Sciatic nerve (tissue), 2 donors: Measurements from ENCODE around the gene PHETA2. TPM values are rescaled to one million over a fixed set of nuclear protein-coding genes. Genes with fewer than 3 reads are reported as not detected.
"Not testable (repeated sequence)": the region's sequence is repeated elsewhere in the genome, so short reads cannot be mapped to it uniquely, and the experiment has no call there.

Experiments used
- ATAC-seq: fragments of 200-7000 bp; cut with Tn5 transposase; one replicate; pipeline ENCODE4 v1.9.1; 2020; ENCODE audit warnings: mild to moderate bottlenecking, moderate library complexity
- DNase-seq: peaks from one replicate; pipeline ENCODE4 v3.0.0-alpha.2; 2020; ENCODE audit warnings: low spot score
- intact Hi-C: fragments of 100-400 bp; cut with DNase I; formaldehyde crosslinking; loops from one replicate; pipeline ENCODE4 v1.14.2; 2022
- total RNA-seq: library from RNA; stranded (reverse); fragmentation: NEBNext Ultra II Directional; extraction: Animal tissue kit (Norgen Biotek cat#: 25700); gene quantifications from one replicate; pipeline ENCODE4 v1.2.1, GENCODE V29; 2021
- donor health status: DM: no; HTN: no; CAD: no.
- donor health status: DM: no; HTN: no; CAD: no.

PHETA2 gene
- total RNA-seq, 1 donor from 2014 or later = 12.8 TPM

DNA sequence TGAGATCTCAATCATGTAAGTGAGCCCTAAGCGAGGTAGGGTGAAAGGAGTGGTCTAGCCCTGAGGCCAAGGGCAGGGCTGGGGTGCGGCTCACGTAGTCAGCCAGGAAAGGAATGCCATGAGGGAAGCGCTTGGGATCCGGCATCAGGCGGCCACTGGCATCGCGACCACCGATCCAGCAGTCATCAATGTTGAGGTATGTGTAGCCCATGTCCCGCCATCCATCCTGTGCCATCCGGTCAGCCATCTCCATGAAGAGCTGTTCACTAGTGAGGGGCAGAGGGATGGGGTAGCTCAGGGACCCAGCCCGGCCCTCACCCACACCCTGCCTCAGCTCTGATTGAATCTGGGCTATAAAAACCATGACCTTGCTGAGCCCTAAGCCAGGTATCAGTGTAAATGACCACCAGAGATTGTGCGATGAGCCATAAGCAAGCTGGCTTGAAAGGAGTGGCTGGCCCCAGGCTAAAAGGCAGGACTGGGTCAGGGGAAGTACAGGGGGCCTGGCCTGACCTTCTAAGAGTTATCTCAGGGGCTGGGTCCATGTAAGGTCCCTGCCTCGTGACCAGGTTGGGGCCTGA is 6.3 kb upstream of the PHETA2 start:
- ATAC-seq (no peak), DNase-seq (peak; percentile 54)
- intact Hi-C loops = loop anchor here (10.0 kb wide), 1 partner anchor 93 kb away; no protein-coding TSS in a partner anchor

DNA sequence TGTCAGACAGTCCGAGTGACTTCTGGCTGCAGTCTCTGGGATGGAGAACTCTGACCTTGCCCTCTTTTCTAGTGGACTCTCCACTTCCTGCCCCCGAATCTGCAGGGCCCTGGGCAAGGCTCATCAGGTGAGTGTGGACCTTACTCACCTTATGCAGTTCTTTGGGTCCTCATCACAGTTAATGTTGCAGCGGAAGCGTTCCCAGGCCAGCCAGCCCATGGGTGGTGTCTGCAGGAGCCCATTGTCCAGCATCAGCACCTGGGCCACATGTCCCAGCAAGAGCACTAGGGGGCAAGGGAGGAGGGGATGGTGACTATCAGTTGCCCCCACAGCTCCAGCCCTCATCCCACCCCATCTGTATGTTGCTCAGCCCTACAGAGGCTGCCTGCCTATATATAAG is 5.8 kb upstream of the PHETA2 start:
- ATAC-seq (no peak), DNase-seq (peak; percentile 50)
- intact Hi-C loops = loop anchor here (10.0 kb wide), 1 partner anchor 93 kb away; no protein-coding TSS in a partner anchor

DNA sequence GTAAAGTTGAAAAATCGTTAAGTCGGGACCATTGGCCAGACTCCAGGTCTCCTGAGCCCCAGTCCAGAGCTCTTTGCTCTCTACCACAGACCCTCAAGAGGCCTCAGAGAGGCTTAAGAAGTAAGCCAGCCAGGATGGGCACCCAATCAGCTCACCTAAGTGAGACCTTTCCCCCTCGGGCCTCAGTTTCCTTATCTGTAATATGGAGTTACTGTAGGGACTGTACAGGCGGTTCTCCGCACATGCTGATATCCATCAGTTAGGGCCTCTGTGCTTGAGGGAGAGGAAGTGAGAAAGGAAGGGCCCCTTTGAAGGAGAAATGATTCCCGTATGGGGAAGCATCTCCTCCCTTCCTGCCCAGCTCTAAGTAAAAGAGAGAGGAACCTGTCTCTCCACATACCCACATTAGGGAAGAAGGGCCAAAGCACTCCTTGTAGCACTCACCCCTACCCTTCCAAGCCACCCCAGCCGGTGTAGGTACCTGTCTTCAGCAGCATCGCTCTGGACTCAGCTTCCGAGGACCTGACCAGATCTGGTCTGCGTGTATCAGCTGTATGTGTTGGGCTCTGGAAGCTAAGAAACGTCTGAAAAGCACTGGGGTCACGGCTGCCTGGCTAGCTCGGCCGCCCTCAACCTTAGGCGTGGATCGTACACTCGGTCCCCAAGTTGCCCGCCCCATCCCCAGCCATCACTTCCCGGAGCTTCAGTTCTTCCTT is 4.1 kb upstream of the PHETA2 start:
- DNase-seq (peak; percentile 53), ATAC-seq (peak; percentile 18)
- intact Hi-C loops = loop anchor here (10.0 kb wide), 1 partner anchor 95 kb away; no protein-coding TSS in a partner anchor

- DNase-seq (peak; percentile 97), ATAC-seq (peak; percentile 97)
- intact Hi-C loops = no loop called here
These were observed 3.3 kb upstream of the PHETA2 start, which contains the start of gene NAGA for GRCh38 chr22:42070517-42071422. TSS of gene NAGA (minus strand) at chr22:42070812. CDS start at chr22:42070297, 515 bp downstream.

GRCh38 chr22:42071508-42071907 is 2.5 kb upstream of the PHETA2 start:
- peak; percentile 34 for DNase-seq
- ATAC-seq, intact Hi-C loops: not testable (repeated sequence)

DNA sequence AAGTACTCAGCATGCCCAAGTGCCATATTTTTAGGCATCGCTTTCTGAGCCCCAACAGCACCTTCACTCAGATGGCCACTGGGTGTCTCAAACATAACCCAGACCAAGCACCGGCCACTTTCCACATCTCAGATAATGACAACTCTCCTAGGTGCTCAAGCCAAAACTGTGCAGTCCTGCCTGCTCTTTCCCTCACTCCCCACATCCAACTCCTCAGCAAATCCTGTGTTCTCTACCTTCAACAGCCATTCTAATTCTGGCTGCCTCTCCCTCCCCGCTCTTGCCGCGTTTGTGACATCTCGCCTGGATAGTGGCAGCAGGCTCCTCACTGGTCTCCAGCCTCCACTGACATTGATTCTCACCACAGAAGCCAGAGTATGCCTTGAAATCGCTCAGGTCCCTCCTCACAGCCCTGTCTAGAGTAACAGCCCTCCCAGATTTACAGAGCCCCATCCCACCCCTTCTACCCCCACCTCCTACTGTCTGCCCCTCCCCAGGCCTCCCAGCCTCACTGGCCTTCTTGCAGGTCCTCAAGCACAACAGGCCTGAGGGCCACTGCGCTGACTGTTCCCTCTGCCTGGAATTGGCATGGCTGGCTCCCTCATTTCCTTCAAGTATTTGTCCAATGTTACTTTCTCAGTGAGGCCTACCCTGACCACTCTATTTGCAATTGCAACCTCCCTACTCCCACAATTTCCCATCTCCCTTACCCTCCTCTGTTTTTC is 1.3 kb upstream of the PHETA2 start:
- DNase-seq (peak; percentile 54), ATAC-seq (no peak)
- intact Hi-C loops = no loop called here

DNA sequence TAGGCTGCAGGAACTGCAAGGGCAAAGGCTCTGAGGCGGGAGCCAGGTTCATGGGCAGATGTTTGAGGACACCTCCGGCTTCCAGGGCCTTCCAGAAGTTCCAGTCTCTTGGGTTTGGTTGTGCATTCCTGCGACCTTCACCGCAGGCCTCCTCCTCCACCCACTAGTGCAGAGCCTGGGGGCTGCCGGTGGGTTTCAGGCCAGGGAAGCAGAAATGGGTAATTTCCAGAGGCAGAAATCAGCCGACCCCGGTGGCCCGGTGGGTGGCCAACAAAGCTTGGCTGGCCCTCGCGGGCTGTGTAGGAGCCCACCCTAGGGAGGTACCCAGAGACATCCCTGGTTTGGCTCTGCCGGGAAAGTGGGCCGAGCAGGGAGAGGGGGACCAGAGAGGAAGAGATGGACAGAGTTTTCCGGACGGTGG is 417 bp upstream of the PHETA2 start:
- no peak for ATAC-seq
- intact Hi-C loops = no loop called here
- peak; percentile 60 for DNase-seq

DNA sequence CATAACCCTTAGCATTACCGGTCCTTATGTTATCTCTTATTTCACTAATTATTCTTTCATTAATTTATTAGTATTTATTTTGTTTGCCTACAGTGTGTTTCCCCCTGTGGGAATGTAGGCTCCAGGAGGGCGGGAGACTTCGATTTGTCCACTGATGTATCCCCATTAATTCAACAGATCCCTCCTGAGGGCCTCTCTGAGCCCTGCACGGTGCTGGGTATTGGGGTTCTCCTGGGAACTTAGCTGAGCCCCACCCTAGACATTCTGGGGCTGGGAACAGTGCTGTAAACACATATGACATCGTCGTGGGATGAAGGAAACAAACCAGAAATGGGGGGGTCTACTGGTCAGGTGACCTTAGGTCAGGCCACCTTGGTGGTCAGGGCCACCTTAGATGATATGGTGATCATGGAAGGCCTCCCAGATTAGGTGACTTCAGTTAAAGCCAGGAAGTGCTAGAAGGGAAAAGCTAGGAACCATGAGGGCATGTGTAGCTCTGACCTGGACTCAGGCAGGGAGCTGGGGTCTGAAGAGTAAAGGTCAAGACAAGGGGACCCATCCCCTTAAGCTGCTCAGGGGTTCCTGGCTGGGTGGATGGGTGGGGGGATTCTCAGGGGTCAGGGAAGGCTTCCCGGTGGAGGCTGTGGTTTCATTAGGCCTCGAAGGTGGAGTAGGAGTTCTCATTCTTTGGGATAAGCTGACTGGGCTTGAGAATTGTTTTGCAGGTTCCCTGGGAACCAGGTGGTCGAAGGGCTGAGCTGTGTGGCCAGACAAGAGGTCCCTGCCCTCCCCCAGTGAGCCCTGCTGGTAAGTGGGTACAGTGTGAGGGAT is 1.0 kb downstream of the PHETA2 start:
- no peak for ATAC-seq
- DNase-seq = peak; percentile 56
- intact Hi-C loops = no loop called here

- ATAC-seq = no peak
- DNase-seq = peak; percentile 64
- intact Hi-C loops = no loop called here
These were observed 2.9 kb downstream of the PHETA2 start for GRCh38 chr22:42076764-42077485.

GRCh38 chr22:42077486-42078125 is 3.6 kb downstream of the PHETA2 start:
- ATAC-seq (no peak), DNase-seq (peak; percentile 59)
- intact Hi-C loops = no loop called here

GRCh38 chr22:42078469-42079318 is 4.6 kb downstream of the PHETA2 start:
- ATAC-seq (peak; percentile 31), DNase-seq (no peak)
- intact Hi-C loops = no loop called here

- ATAC-seq = peak; percentile 94
- intact Hi-C loops = no loop called here
- DNase-seq = peak; percentile 100
These were observed 5.5 kb downstream of the PHETA2 start, which contains the start of gene SMDT1 for GRCh38 chr22:42079319-42080251. TSS of gene SMDT1 (plus strand) at chr22:42079700. CDS start at chr22:42079769, 69 bp downstream.

- intact Hi-C loops = no loop called here
- DNase-seq (peak; percentile 61), ATAC-seq (peak; percentile 5)
These were observed 6.2 kb downstream of the PHETA2 start for GRCh38 chr22:42080287-42080686.

- DNase-seq = peak; percentile 30
These were observed 9.1 kb downstream of the PHETA2 start for GRCh38 chr22:42083119-42083518.

GRCh38 chr22:42084874-42085273 is 10.8 kb downstream of the PHETA2 start:
- peak; percentile 39 for DNase-seq
- no peak for ATAC-seq
- intact Hi-C loops = no loop called here

More at GRCh38 chr22:42083119-42083518, 9.1 kb downstream of the PHETA2 start:
- no peak for ATAC-seq
- intact Hi-C loops = no loop called here
